CD14-positive monocyte (primary cell): ENCODE data around the gene CCL16. TPM values are rescaled to one million over a fixed set of nuclear protein-coding genes. Genes with fewer than 3 reads are reported as not detected.

Source experiments
- DNase-seq, 3 donors: peaks; one replicate each; pipeline ENCODE4 v3.0.0-alpha.2; 2011 to 2022
- H2AFZ ChIP-seq: 2 replicates; pipeline ENCODE4 v1.6.0; 2012; ENCODE audit warnings: mild to moderate bottlenecking, low read depth, low read length, inconsistent platforms; ENCODE audit not compliant: insufficient read depth, poor library complexity, severe bottlenecking
- H3K27ac ChIP-seq, 2 donors: 1 replicate in 1 of 2; 2 replicates in 1 of 2; pipeline ENCODE4 v1.5.1; 2012 to 2013; ENCODE audit warnings: low read length in 2 of 2, control low read depth in 1 of 2, inconsistent platforms in 1 of 2, low read depth in 1 of 2, mild to moderate bottlenecking in 1 of 2
- H3K27me3 ChIP-seq, 2 donors: one replicate each; pipeline versions ENCODE4 v1.6.0 to v1.6.1; 2011 to 2013; ENCODE audit warnings: low read length in 2 of 2; ENCODE audit not compliant: control insufficient read depth in 2 of 2, insufficient read depth in 2 of 2
- H3K36me3 ChIP-seq, 2 donors: replicated peaks in 1 of 2; 1 replicate in 1 of 2; 2 replicates in 1 of 2; pipeline versions ENCODE4 v1.5.1 to v1.6.1; 2012 to 2013; ENCODE audit warnings: low read length in 2 of 2, control low read depth in 1 of 2, inconsistent platforms in 1 of 2, mild to moderate bottlenecking in 1 of 2; ENCODE audit not compliant: insufficient read depth in 2 of 2, control insufficient read depth in 1 of 2
- H3K4me1 ChIP-seq, 2 donors: 1 replicate in 1 of 2; 2 replicates in 1 of 2; pipeline versions ENCODE4 v1.5.1 to v1.6.1; 2012 to 2013; ENCODE audit warnings: low read length in 2 of 2, control low read depth in 1 of 2, inconsistent platforms in 1 of 2, mild to moderate bottlenecking in 1 of 2, moderate library complexity in 1 of 2; ENCODE audit not compliant: insufficient read depth in 2 of 2, control insufficient read depth in 1 of 2
- H3K4me2 ChIP-seq: replicated peaks from 2 replicates; pipeline ENCODE3; 2012; ENCODE audit warnings: low read length, moderate library complexity, mild to moderate bottlenecking; ENCODE audit not compliant: poor library complexity, severe bottlenecking; ENCODE audit errors: extremely low read depth
- H3K4me3 ChIP-seq, 3 experiments: fragments of 200-600 bp in 1 of 3; sonication (generic) in 1 of 3; replicated peaks in 1 of 3; 1 replicate in 2 of 3; 2 replicates in 1 of 3; pipeline ENCODE4 v1.5.1; 2011 to 2013; ENCODE audit warnings: low read length in 3 of 3, mild to moderate bottlenecking in 3 of 3, control low read depth in 2 of 3, low read depth in 2 of 3, inconsistent platforms in 1 of 3, moderate library complexity in 1 of 3
- H3K79me2 ChIP-seq: 2 replicates; pipeline ENCODE4 v1.6.0; 2012; ENCODE audit warnings: mild to moderate bottlenecking, control low read depth, inconsistent platforms, low read length, moderate library complexity; ENCODE audit not compliant: insufficient read depth
- H3K9ac ChIP-seq: 2 replicates; pipeline ENCODE4 v1.6.0; 2017; ENCODE audit warnings: low read length, mild to moderate bottlenecking; ENCODE audit not compliant: insufficient read depth, poor library complexity, severe bottlenecking
- H3K9me3 ChIP-seq, 2 donors: replicated peaks in 1 of 2; 1 replicate in 1 of 2; 2 replicates in 1 of 2; pipeline versions ENCODE4 v1.5.1 to v1.6.1; 2012 to 2013; ENCODE audit warnings: low read length in 2 of 2, control low read depth in 1 of 2; ENCODE audit not compliant: control insufficient read depth in 1 of 2, insufficient read depth in 1 of 2
- H4K20me1 ChIP-seq: 2 replicates; pipeline ENCODE4 v1.6.0; 2012; ENCODE audit warnings: mild to moderate bottlenecking, low read length, control low read depth, moderate library complexity; ENCODE audit not compliant: insufficient read depth
- H3K27ac Mint-ChIP-seq, 7 donors: one replicate each; pipeline ENCODE4 v1.8.0; 2020; ENCODE audit warnings: mild to moderate bottlenecking in 7 of 7, mixed read lengths in 7 of 7, moderate library complexity in 6 of 7, inconsistent platforms in 2 of 7
- H3K27me3 Mint-ChIP-seq, 3 donors: one replicate each; pipeline ENCODE4 v1.8.0; 2021 to 2022; ENCODE audit warnings: low read depth in 3 of 3, mild to moderate bottlenecking in 3 of 3, mixed read lengths in 3 of 3, moderate library complexity in 3 of 3, inconsistent platforms in 1 of 3
- H3K36me3 Mint-ChIP-seq, 2 donors: one replicate each; pipeline ENCODE4 v1.8.0; 2020; ENCODE audit warnings: mixed read lengths in 2 of 2, inconsistent platforms in 1 of 2, mild to moderate bottlenecking in 1 of 2
- H3K4me1 Mint-ChIP-seq: one replicate; pipeline ENCODE4 v1.8.0; 2020; ENCODE audit warnings: mild to moderate bottlenecking, mixed read lengths
- H3K4me3 Mint-ChIP-seq, 2 donors: one replicate each; pipeline ENCODE4 v1.8.0; 2020; ENCODE audit warnings: mild to moderate bottlenecking in 2 of 2, mixed read lengths in 2 of 2, moderate library complexity in 1 of 2
- H3K9me3 Mint-ChIP-seq, 7 donors: one replicate each; pipeline ENCODE4 v1.8.0; 2020 to 2022; ENCODE audit warnings: mixed read lengths in 7 of 7, mild to moderate bottlenecking in 6 of 7, moderate library complexity in 6 of 7, inconsistent platforms in 2 of 7
- CTCF ChIP-seq: fragments of 200-600 bp; IDR thresholded peaks from one replicate; pipeline ENCODE4 v1.8.0; 2022; ENCODE audit warnings: antibody characterized with exemption, mild to moderate bottlenecking
- WGBS: methylation state at CpG from one replicate; pipeline ENCODE4 v1.1.5; 2013; ENCODE audit warnings: missing lambda C conversion rate; ENCODE audit not compliant: insufficient coverage; 5-methylcytosine and 5-hydroxymethylcytosine counted together
- intact Hi-C, 2 donors: fragments of 100-400 bp; cut with micrococcal nuclease; formaldehyde crosslinking; loops; one replicate each; pipeline versions ENCODE4 v1.15.0 to v1.15.1; 2023
- polyA plus RNA-seq, 3 donors: library from polyadenylated mRNA; depleted of rRNA in 1 of 3; unstranded in 2 of 3; stranded (reverse) in 1 of 3; fragments of 300-500 nt in 2 of 3; fragments of >200 nt in 1 of 3; fragmentation: Illumina TruSeq in 2 of 3; gene quantifications; 1 replicate in 2 of 3; 2 replicates in 1 of 3; pipeline ENCODE4 v1.2.3, GENCODE V29; 2012 to 2021

Gene CCL16
- polyA plus RNA-seq, 3 donors, result not detected

- intact Hi-C loops, result loop anchor here (2.0 to 10.0 kb wide), 4 partner anchors 178 to 515 kb away; partner anchors contain the start of gene ZNHIT3 (in 1 of the 2)
- H3K4me2 ChIP-seq, result no peak overlapping the region
- no peaks in the 10 kb centered on the region for H3K9me3 Mint-ChIP-seq
- H3K27me3 Mint-ChIP-seq, result peaks cover 5 to 7% (median 6%) of the 10 kb centered on the region in 3 donors
- no peaks in the 10 kb centered on the region for H3K36me3 Mint-ChIP-seq
- DNase-seq, result peak; percentile 56 to 71 (median 70)
- no peaks in the 10 kb centered on the region for H3K4me1 ChIP-seq
- H3K79me2 ChIP-seq, result no peaks in the 10 kb centered on the region
- H3K36me3 ChIP-seq, result no peaks in the 10 kb centered on the region
- H3K9ac ChIP-seq, result no peak overlapping the region
- H2AFZ ChIP-seq, result no peak overlapping the region
- no peak overlapping the region for H3K4me3 ChIP-seq
- H3K4me1 Mint-ChIP-seq, result peaks cover 6% of the 10 kb centered on the region
- H3K4me3 Mint-ChIP-seq, result no peak overlapping the region
- peak; percentile 92 for TF ChIP-seq CTCF
- H3K27me3 ChIP-seq, result no peaks in the 10 kb centered on the region
- H3K27ac ChIP-seq, result no peak overlapping the region
- H4K20me1 ChIP-seq, result no peaks in the 10 kb centered on the region
- peak overlapping the region in 3 of 7 donors; percentile 32 to 46 (median 43) for H3K27ac Mint-ChIP-seq
- no peaks in the 10 kb centered on the region for H3K9me3 ChIP-seq
- 38% methylated on average over 5 of the region's 8 CpGs for WGBS
Observed at GRCh38 chr17:35969558-35970380, 11.5 kb downstream of the CCL16 start.

GRCh38 chr17:35968520-35969054 is 12.7 kb downstream of the CCL16 start:
- Mint-ChIP-seq H3K9me3 (no peaks in the 10 kb centered on the region), H3K27ac (peak overlapping the region in 2 of 7 donors; percentile 20 to 42), H3K4me1 (peaks cover 6% of the 10 kb centered on the region), H3K36me3 (no peaks in the 10 kb centered on the region), H3K27me3 (peaks cover 6 to 10% (median 8%) of the 10 kb centered on the region in 3 donors), H3K4me3 (no peak overlapping the region)
- 83% methylated on average over 7 of the region's 10 CpGs for WGBS
- H3K79me2 ChIP-seq, result no peaks in the 10 kb centered on the region
- no peak overlapping the region for H3K4me3 ChIP-seq
- no peak overlapping the region for H3K4me2 ChIP-seq
- H2AFZ ChIP-seq, result no peak overlapping the region
- no peaks in the 10 kb centered on the region for H3K9me3 ChIP-seq
- no peak overlapping the region for H3K27ac ChIP-seq
- H4K20me1 ChIP-seq, result no peaks in the 10 kb centered on the region
- no peak overlapping the region for H3K9ac ChIP-seq
- no peaks in the 10 kb centered on the region for H3K36me3 ChIP-seq
- intact Hi-C loops, result loop anchor here (2.0 to 5.0 kb wide), 2 partner anchors 179 to 180 kb away; no protein-coding TSS in a partner anchor
- no peaks in the 10 kb centered on the region for H3K4me1 ChIP-seq
- no peaks in the 10 kb centered on the region for H3K27me3 ChIP-seq
- no peak for TF ChIP-seq CTCF
- DNase-seq, result no peak
